ENCODE data around the gene TP53BP2.

DNA sequence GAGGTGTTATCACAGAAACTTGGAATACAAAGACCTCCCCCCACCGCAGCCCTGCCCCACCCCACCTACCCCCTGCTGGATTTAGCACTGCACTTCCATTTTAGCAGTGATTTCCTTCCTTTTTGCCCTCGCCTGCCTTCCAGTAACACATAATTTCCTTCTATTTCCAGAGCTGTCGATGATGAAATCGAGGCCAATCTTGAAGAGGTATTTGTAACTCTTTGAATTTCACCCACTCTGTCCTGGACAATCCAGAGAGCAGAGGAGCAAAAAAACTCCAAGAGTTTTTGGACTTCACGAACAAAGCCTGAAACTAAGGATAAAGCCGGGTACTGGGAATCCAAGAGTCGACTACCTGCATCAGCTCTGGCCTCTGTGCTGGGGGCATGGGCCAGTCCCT is 84.3 kb downstream of the TP53BP2 start:
- TF ChIP-seq CTCF (IDR thresholded peaks at IDR 0.05) (no peak), POLR2A (IDR thresholded peaks at IDR 0.05) (no peak)
